ENCODE data around the gene GATA5.
A peak's percentile ranks its signal among the peaks of the same experiment; 100 is the strongest.
"Not testable (repeated sequence)": the region's sequence is repeated elsewhere in the genome, so short reads cannot be mapped to it uniquely, and the experiment has no call there.

GATA5 gene

DNA sequence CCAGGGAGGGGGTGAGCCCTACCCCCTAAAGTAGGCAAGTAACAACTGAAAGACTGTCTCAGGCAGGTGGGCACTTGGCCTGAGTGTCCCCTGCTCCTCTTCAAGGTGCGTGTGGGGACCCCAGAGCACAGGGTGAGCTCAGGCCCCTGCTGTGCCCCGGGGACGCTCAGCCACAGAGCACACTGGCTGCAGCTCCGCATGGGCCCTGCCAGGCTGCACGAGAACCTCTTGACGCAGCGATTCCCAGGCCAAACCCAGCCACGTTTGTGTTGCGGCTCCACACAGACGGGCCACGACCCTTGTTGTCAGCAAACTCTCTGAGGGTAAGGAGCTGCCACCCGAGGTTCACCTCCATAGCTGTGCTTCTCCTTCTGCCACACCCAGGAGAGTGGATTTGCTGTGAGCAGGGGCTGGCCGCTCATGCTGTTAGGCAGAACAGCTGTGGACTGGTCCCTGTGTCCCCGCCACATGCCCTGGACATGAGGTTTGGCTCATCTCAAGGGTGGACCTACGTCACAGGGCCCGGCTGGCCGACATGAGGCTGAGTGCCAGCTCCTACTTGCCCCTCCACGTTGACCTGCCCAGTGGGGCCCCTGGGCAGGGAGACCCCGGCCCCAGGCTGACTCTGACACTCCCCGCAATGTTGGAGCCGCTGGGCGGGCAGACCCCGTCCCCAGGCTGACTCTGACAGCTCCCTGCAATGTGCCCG is 29.7 kb upstream of the GATA5 start:
- no peak for DNase-seq (ENCODE audit: low read depth in 1 of 2, low spot score in 1 of 2)

DNA sequence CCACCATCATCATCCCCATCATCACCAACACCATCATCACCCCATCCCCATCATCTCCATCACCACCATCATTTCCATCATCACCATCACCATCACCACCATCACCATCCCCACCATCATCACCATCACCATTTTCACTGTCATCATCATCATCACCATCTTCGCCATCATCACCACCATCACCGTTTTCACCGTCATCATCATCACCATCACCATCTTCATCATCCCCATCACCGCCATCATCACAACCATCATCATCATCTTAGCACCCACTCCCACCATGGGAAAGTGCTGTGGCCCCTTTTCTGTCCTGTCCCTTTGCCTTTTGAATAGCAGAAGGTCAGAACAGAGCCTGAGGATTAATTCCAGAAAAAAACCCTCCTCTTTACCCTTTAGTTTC is 28.5 kb upstream of the GATA5 start:
- DNase-seq (ENCODE audit: low read depth in 1 of 2, low spot score in 1 of 2), result no peak

DNA sequence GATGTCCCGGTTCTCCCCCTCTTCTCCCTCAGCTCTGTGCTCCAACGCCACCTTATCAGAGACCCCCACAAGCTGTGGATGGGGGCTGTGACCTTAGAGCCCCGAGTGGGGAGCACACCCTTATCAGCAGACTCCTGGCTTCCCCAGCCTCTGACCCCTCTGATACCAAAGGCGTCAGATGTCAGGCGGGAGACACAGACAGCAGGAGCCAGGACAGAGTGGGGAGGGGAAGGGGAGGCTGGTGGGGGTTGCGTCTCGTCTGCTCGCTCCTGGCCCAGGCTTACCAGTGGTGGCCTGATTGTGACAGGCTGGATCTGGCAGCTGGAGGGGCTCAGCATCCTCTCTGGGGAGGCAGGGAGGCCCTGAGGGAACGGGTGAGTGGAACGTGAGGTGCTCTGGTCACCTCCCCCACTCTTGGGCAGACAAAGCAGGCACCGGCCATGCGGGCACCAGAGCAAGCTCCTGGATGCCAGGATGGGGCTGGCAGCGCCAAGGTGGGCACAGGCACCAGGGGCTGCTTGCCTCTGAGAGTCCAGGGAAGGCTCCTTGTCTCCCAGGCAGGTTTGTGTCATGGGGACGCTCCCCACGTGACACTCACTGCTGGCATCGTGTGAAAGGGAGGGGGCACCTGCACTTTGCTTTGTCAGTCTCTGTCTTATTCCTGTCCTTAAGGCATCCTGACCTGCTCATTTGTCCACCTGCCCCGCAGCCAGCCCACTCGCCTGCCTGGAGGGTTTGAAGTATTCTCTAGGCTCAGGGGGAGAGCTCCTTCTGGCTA is 27.8 kb upstream of the GATA5 start:
- DNase-seq (ENCODE audit: low read depth in 1 of 2, low spot score in 1 of 2), result no peak

DNA sequence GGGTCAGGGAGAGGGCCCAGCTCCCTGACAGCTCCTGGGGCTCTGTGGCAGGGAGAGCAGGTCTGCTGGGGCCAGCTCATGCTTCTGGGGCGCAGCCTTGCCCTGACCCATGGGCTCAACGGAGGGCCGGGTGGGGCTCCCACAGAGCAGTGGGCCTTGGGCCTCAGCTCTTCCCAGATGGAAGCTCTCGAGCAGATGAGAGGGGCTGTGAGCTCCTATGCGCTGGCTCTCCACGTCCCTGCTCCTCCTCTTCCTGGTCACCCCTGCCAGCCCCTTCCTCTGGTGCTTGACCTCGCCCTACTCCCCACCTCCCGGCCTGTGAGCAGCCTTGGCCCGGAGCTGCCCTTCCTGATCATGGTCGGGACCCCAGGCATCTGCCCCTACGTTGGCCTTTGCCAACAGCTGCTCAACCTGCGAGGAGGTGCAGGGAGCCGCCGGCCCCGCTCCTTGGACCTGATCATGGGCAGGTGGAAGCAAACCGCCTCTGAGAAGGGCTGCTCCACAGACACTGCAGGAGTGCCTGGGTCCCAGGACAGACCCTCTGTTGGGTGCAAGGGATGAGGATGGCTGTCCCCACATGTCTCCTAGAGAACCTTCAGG is 26.8 kb upstream of the GATA5 start:
- DNase-seq (ENCODE audit: low read depth in 1 of 2, low spot score in 1 of 2), result no peak

DNA sequence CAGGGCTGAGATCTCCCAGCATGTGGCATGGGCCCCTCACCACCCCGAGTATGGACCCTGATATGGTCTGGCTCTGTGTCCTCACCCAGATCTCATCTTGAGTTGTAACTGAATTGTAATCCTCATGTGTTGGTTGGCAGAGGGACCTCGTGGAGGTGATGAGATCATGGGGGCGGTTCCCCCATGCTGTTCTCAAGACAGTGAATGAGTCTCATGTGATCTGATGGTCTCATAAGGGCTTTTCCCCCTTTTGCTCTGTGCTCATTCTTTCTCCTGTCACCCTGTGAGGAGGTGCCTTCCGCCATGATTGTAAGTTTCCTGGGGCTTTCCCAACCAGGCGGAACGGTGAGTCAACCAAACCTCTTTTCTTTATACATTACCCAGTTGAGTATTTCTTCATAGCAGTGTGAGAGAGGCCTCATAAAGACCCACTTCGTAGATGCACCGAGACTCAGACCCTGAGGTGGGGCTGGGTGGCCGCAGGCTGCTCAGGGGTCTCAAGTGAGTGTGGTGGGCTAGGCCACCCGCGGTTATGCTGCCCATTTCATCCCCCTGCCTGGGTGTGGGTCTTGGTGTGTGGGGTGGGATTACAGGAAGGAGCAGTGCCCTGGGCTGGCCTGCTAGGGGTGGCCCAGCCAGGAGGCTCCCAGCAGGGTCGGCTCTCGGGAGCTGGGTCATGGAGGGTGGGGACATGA is 26.2 kb upstream of the GATA5 start:
- peak; percentile 26 to 41 for DNase-seq (ENCODE audit: low read depth in 1 of 2, low spot score in 1 of 2)

DNA sequence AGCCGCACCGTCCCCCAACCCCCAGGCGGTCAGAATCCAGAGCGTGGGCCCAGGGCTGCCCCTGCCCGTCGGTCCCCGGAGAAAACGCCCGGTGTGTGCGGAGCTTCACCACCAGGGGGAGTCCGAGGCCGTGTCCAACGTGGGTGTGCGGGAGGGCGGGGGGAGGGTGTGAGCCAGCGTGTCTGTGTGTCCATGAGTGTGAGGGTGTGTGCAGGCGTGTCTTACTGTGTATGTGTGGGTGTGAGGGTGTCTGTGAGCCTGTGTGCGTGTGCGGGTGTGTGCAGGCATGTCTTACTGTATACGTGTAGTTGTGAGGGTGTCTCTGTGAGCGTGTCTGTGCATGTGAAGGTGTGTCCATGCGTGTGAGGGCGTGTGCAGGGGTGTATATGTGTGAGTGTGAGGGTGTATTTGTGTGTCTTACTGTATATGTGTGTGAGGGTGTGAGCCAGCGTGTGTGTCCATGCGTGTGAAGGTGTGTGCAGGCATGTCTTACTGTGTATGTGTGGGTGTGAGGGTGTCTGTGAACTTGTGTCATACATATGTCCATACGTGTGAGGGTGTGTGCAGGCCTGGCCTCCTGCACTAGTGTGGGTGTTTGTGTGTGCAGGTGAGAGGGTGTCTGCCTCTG is 24.6 kb upstream of the GATA5 start:
- peak; percentile 65 to 74 for DNase-seq (ENCODE audit: low read depth in 1 of 2, low spot score in 1 of 2)

DNA sequence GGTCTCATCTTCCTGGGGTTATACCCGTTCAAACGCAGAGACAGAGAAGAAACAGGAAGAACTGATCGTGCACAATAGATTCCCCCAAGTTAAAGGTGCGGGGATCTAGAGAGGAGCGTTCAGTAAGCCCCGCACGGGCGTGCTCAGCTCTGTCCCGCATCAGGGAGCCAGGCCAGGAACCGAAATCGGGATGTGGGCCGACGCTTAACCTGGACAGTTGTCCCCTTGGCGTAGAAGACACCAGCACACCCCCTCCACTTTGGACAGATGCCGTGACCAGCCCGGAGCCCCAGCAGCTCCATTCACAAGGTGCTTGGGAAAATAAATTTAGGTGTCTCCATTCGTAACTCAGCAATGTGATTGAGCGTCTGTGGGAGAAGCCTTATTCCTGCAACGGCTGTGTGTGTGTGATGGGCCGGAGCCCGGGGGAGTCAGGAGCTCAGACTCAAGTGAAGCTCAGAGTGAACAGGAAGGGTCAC is 24.0 kb upstream of the GATA5 start:
- DNase-seq (ENCODE audit: low read depth in 1 of 2, low spot score in 1 of 2), result no peak

DNA sequence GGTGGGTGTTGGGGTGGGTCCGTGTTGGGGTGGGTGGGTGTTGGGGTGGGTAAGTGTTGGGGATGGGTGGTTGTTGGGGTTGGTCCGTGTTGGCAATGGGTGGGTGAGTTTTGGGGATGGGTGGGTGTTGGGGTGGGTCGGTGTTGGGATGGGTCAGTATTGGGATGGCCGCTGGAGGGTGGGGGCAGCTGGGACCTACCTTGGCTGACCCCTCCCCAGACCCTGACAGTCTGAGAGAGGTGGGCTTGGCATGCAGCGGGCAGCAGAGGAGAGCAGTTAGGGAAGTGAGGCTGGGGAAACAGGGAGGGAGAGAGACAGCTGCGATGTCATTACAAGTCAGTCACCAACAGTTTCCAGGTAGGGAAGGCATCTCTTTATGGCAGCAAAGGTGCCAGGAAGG is 23.1 kb upstream of the GATA5 start:
- DNase-seq (ENCODE audit: low read depth in 1 of 2, low spot score in 1 of 2), result no peak

DNA sequence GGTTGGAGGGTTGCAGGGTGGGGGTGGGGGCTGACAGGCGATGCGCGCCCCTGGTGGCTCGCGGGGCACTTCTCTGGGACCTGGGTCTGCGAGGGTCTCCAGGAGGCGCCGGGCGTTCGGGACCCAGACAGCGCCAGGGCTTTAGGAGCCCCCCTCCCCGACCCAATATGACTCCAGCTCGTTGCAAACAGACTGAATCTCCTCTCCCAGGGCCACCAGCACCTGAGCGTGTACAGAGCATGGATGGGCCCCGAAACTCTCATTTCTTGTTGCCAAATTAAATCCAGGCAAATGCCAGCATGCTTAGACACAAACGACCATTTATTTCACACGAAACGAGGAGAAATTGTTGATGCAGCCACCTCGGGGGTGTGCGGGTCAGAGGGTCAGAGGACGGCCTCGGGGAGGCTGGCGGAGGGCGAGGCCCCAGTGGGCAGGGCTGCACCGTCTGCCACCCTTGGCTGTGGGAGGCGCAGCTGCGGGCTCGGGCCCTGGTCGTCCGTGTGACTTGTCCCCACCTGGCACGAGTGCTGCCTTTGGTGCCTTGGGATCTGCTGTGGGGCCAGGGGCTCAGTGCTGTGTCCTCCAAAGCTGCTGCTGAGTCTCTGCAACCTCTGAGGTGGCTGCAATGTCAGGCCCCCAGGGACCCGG is 20.9 kb upstream of the GATA5 start:
- peak in 1 of 2 donors; percentile 28 for DNase-seq (ENCODE audit: low read depth in 1 of 2, low spot score in 1 of 2)

DNA sequence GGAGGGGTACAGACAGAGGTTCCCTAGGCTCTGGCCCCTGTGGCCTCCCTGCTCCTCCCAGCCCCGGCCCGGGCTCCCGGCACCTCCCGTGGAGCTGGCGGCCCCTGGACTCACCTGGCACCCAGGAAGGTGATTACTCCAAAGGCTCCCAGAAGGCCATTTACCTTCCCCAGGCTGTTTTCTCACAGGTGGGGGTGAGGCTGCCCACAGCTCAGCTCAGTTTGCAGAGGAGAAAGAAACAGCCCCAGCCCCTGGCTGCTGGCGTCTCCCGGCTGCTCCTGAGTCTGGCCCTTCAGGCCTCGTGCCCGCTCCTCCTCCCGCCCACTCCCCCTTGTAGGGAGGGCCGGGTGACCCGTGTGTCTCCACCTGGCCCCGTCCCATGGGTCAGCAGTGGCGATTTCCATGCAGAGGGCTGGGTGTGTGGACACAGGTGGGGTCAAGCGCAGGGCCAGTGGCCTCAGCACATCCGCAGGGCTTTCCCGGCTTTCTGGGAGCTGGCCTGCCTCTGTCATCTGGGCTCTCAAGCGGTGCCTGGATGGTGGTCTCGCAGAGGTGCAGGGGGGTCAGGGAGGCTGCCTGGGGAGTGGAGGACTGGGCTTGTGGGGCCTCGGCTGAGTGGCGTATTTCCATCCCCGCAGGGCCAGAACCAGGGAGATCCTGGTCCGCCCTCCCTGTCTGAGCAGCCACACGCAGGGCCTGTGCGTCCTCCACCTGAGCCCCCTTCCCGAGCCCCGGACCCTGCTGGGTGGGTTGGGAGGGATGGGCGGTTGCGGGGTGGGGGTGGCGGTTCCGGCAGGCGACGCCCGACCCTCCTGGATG is 20.2 kb upstream of the GATA5 start:
- no peak for DNase-seq (ENCODE audit: low read depth in 1 of 2, low spot score in 1 of 2)

DNA sequence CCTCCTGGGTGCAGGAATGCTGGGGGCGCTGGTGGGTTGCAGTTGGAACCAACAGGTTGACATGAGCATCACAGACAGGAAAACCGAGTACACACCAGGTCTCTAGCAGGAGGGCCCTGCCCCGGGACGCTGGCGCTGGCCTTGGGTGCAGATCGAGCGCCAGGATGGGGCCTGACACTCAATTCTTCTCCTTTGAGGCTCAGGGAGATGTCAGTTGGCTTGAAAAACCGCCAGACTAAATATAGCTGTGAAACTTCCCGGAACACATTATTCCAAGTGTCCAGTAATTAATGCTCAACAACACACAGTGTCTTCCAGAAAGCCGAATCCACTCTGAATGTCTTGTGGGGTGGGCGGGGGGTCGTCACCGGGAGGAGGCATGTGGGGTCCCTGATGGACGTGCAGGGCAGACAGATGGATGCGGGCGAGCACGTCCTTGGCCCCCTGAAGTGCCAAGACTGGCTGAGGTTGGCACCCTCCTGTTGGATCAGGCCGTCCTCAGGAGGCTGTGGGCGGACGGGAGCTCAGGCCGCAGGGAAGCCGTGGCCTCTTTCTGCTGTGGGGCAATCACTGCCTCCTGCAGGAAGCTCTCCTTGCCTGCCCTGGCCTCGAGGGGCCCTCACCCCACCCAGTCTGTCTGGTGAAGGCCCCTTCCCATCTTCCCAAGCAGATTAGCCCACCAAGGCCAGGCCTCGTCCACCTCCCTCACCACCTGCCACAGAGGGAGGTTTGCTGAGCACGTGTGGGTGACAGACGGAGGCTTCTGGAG is 19.4 kb upstream of the GATA5 start:
- DNase-seq (ENCODE audit: low read depth in 1 of 2, low spot score in 1 of 2), result no peak

DNA sequence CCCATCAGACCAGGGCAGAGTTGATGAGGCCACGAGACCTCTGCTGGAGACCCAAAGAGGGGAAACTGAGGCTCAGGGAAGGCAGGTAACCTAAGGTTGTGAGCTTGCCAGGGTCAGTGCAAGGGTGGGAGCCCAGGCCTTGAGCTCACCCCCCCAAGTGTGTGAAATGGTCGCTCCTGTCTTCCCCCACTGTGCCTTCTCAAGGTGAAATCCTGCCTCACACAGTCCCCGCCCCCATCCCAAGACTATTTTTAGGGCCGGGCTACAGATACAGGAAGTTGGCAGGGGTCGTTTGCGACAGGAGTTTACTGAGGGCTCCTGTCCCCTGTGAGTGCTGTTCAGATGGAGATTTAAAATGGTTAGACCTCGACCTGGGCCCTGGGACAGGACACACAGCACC is 18.7 kb upstream of the GATA5 start:
- DNase-seq (ENCODE audit: low read depth in 1 of 2, low spot score in 1 of 2), result no peak

DNA sequence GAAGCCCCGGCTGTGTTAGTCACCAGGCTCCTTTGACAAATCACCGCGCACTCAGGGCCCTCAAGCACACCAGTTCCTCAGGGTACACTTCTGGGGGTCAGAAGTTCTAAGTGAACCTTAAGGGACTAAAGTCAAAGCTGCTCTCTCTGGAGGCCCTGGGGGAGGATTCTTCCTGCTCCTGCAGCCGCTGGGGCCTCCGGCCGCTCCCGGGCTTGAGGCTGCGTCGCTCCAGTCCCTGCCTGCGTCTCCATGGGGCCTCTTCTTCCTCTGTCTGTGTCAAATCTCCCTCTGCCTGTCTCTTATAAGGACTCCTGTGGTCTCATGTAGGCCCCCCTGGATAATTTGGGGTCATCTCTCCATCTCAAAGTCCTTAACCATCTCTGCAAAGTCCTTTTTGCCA is 18.1 kb upstream of the GATA5 start:
- no peak for DNase-seq (ENCODE audit: low read depth in 1 of 2, low spot score in 1 of 2)

DNA sequence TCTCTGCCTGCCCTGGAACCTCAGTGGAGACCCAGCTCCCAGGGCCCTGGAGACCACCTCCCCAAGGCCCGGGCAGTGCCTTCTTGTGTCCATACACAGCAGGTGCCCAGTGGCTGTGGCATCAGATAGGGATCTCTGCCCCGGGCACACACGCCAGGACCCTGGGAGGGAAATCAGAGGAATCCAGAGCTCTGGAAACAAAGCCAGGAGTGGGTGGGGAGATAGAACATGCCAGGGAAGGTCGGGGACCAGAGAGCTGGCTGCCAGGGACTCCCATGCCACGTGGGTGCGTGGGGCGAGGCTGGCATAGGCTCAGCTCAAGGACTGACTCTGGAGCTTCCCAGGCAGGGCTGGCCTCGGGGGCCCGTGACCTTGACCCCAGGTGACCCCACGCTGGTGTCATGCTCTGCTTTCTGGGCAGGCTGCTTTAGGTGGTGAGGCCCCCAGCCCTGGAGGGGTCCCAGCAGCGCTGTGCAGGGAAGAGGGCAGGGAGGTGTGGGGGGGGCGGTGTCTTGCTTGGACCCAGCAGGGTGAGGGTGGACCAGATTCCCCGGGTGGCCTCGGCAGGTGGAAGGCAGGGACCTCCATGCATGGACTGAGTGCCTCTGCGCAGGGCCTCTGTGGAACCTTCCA is 17.6 kb upstream of the GATA5 start:
- DNase-seq (ENCODE audit: low read depth in 1 of 2, low spot score in 1 of 2), result no peak

DNA sequence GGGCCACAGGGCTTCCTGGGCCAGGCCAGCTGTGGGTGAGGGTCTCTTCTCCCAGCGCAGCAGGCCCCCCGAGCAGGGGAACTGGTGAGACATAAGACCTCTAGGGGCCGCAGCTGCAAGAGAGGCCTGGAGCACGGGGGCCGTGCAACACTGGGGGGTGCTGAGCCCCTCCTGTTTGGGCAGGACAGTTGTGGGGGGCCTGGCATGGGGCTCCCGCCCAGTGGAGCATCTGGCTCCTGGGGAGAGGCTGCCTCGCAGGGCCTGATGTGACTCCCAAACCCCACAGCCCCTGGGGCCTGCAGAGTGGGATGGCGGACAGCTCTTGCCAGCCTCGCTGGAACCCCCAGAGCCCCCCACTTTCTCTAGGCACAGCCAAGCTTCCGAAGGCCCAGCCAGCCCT is 16.9 kb upstream of the GATA5 start:
- DNase-seq (ENCODE audit: low read depth in 1 of 2, low spot score in 1 of 2), result no peak

DNA sequence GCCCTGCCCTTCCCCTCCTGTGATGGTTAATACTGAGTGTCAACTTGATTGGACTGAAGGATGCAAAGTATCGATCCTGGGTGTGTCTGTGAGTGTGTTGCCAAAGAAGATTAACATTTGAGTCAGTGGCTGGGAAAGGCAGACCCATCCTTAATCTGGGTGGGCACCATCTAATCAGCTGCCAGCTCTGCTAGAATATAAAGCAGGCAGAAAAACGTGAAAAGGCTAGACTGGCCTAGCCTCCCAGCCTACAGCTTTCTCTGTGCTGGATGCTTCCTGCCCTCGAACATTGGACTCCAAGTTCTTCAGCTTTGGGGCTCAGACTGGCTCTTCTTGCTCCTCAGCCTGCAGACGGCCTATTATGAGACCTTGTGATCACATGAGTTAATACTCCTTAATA is 15.0 kb upstream of the GATA5 start:
- DNase-seq (ENCODE audit: low read depth in 1 of 2, low spot score in 1 of 2), result not testable (repeated sequence)

DNA sequence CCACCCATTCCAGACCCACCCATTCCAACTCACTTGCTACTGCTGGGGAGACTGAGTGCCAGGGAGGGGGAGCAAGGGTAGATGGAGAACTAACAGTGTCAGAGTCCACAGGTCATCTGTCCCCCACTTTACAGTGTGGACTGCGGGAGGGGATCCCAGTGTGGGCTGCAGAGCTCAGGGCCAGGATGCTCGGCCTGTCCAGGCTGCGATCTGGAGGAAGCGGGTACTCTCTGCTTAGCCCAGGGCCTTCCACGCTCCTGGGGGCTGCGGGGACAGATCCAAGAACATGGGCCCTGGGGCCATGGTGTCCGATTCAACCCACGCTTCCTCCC is 14.1 kb upstream of the GATA5 start:
- no peak for DNase-seq (ENCODE audit: low read depth in 1 of 2, low spot score in 1 of 2)

DNA sequence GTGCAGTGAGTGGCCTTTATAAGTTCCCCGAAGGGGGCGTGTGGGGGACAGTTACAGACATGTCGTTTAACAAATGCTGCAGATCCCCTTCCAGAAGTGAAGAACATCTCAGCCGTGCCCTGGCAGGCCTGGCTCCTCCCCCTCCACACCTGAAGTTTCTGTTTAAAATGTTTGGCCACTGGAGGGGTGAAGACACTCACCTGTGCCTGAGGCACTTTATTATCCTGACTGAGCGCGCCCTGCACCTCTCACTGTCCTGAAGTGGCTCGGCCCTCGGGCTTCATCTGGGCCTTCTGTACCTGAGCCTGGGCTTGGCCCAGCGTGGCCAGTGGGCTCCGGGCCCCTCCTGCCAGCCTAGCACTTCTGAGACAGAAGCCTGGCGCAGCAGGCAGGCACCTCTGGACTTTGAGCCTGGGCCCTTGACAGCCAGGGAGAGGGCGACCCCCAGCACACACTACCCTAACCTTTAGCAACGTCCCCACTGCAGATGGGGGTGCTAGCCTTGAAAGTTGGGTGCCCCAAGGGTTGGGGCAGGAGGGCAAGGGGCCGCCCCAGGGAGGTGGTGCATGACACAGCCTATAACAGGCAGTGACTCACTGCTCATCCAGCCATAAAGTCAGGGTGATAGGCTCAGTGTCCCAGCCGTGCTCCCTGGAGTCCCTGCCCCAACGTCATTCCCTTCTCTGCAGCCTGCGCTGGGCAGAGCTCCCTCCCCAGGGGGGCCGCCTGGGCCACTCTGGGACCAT is 13.6 kb upstream of the GATA5 start:
- DNase-seq (ENCODE audit: low read depth in 1 of 2, low spot score in 1 of 2), result no peak
